Heart left ventricle (tissue), 16 donors: ENCODE measurements around the gene DENND1B. TPM values are rescaled to one million over a fixed set of nuclear protein-coding genes. Genes with fewer than 3 reads are reported as not detected.
A peak's percentile ranks its signal among the peaks of the same experiment; 100 is the strongest.

ENCODE experiments used
- ATAC-seq, 4 donors: fragments of 200-7000 bp; cut with Tn5 transposase; one replicate each; pipeline ENCODE4 v1.9.1; 2020 to 2022; ENCODE audit warnings: moderate library complexity in 4 of 4, mild to moderate bottlenecking in 3 of 4, moderate number of reproducible peaks in 1 of 4
- DNase-seq, 5 donors: peaks; one replicate each; pipeline ENCODE4 v3.0.0-alpha.2; 2020
- H3K27ac ChIP-seq, 12 donors: fragments of 200-600 bp; sonication (generic) in 4 of 12; one replicate each; pipeline versions ENCODE4 v1.5.0 to v1.8.0; 2016 to 2022; ENCODE audit warnings: mild to moderate bottlenecking in 2 of 12
- H3K27me3 ChIP-seq, 9 donors: fragments of 200-600 bp; sonication (generic) in 2 of 9; one replicate each; pipeline versions ENCODE4 v1.5.1 to v1.8.0; 2016 to 2022; ENCODE audit warnings: mild to moderate bottlenecking in 3 of 9
- H3K36me3 ChIP-seq, 9 donors: fragments of 200-600 bp; sonication (generic) in 2 of 9; one replicate each; pipeline versions ENCODE4 v1.5.0 to v1.8.0; 2018 to 2022; ENCODE audit warnings: mild to moderate bottlenecking in 2 of 9
- H3K4me1 ChIP-seq, 12 donors: fragments of 200-600 bp; sonication (generic) in 4 of 12; one replicate each; pipeline versions ENCODE4 v1.5.0 to v1.8.0; 2016 to 2022; ENCODE audit warnings: mild to moderate bottlenecking in 3 of 12
- H3K4me3 ChIP-seq, 12 donors: fragments of 200-600 bp; sonication (generic) in 4 of 12; one replicate each; pipeline versions ENCODE4 v1.5.0 to v1.8.0; 2017 to 2022; ENCODE audit warnings: mild to moderate bottlenecking in 9 of 12, moderate library complexity in 4 of 12
- H3K9me3 ChIP-seq, 12 donors: fragments of 200-600 bp; sonication (generic) in 4 of 12; one replicate each; pipeline versions ENCODE4 v1.5.0 to v1.8.0; 2016 to 2022; ENCODE audit warnings: mild to moderate bottlenecking in 1 of 12
- POLR2A ChIP-seq, 2 donors: fragments of 450-650 bp; IDR thresholded peaks; one replicate each; pipeline ENCODE4 v1.6.1; 2017; ENCODE audit warnings: antibody characterized with exemption in 2 of 2, mild to moderate bottlenecking in 2 of 2, moderate library complexity in 2 of 2
- WGBS, 4 donors: extraction: QIAGEN DNeasy Blood & Tissue Kit in 2 of 4; methylation state at CpG; one replicate each; pipeline versions ENCODE4 v1.1.5 to v1.1.7; 2013 to 2018; 5-methylcytosine and 5-hydroxymethylcytosine counted together
- intact Hi-C, 10 donors: fragments of 100-400 bp; cut with DNase I; formaldehyde crosslinking; loops; one replicate each; pipeline versions ENCODE4 v1.11.1 to v1.14.2; 2022
- polyA plus RNA-seq, 2 donors: library from polyadenylated mRNA; stranded (reverse); fragments of 200-250 nt; gene quantifications; one replicate each; pipeline ENCODE4 v1.2.3, GENCODE V29; 2013
- total RNA-seq, 9 donors: library from RNA; depleted of rRNA in 2 of 9; stranded (reverse); fragments of >200 nt in 2 of 9; fragmentation: NEBNext Ultra II Directional in 3 of 9; extraction: Animal tissue kit (Norgen Biotek cat#: 25700) in 3 of 9; gene quantifications; one replicate each; pipeline versions ENCODE4 v1.1.0 to v1.2.4, GENCODE V29; 2016 to 2023
- TF ChIP-seq, protein P1 (sequence below), 12 donors: fragments of 200-600 bp; sonication (generic) in 4 of 12; IDR thresholded peaks; one replicate each; pipeline versions ENCODE4 v1.5.0 to v1.8.0; 2018 to 2022; ENCODE audit warnings: antibody characterized with exemption in 12 of 12, mild to moderate bottlenecking in 5 of 12
- donor health status: ischemic (EF 13 %, LVEDD 7.1; RV severe dilation, severe dysfunction).
- donor health status: healthy with polysubstance abuse.
- donor health status: DM: no; HTN: yes; CAD: no.
- donor health status: DM: no; HTN: no; CAD: no.
- donor health status: ischemic (EF 25% LVEDD 6.9; RV normal size, moderate dysfunction).
- donor health status: ischemic (EF 25% LVEDD 5.7; RV mildly dilated, moderate dysfunction).
- donor health status: healthy.
- donor health status: DM: yes; HTN: yes; CAD: no.
- donor health status: ischemic (EF 35%, LVEDD 5.7; RV mildly dilated, moderate dysfunction).
- donor health status: nonischemic (EF 11% LVEDD 7.7; RV severe dilation, severe dysfunction).
- donor health status: DM: yes; HTN: yes; CAD: no.
- donor health status: PGD.
- donor health status: ischemic (EF 29% LVEDD 5.4; RV normal size, mild dysfunction).
- donor health status: nonischemic (EF 23%, LVEDD 6.1; RV moderate dilation, normal function).

Gene DENND1B
- total and polyA plus RNA-seq, 11 donors = 4.0 to 31.4 (median 21.0) TPM

- no peak for DNase-seq
- peaks cover 0 to 17% (median 5%) of the 10 kb centered on the region in 12 donors for H3K4me1 ChIP-seq
- TF ChIP-seq POLR2A (IDR thresholded peaks at IDR 0.05) = no peak
- TF ChIP-seq, protein P1, sequence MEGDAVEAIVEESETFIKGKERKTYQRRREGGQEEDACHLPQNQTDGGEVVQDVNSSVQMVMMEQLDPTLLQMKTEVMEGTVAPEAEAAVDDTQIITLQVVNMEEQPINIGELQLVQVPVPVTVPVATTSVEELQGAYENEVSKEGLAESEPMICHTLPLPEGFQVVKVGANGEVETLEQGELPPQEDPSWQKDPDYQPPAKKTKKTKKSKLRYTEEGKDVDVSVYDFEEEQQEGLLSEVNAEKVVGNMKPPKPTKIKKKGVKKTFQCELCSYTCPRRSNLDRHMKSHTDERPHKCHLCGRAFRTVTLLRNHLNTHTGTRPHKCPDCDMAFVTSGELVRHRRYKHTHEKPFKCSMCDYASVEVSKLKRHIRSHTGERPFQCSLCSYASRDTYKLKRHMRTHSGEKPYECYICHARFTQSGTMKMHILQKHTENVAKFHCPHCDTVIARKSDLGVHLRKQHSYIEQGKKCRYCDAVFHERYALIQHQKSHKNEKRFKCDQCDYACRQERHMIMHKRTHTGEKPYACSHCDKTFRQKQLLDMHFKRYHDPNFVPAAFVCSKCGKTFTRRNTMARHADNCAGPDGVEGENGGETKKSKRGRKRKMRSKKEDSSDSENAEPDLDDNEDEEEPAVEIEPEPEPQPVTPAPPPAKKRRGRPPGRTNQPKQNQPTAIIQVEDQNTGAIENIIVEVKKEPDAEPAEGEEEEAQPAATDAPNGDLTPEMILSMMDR (IDR thresholded peaks at IDR 0.05) = no peak
- no peak for ATAC-seq
- H3K36me3 ChIP-seq = peaks cover 0 to 4% (median 0%) of the 10 kb centered on the region in 9 donors
- H3K27ac ChIP-seq = no peak overlapping the region
- H3K4me3 ChIP-seq = peak overlapping the region in 1 of 12 donors; percentile 8
- intact Hi-C loops = no loop called here
- WGBS, 4 donors = 78 to 84% (median 80%) methylated on average over 1 of the region's 1 CpG
- H3K27me3 ChIP-seq = no peaks in the 10 kb centered on the region
- no peaks in the 10 kb centered on the region for H3K9me3 ChIP-seq
These were observed 218.0 kb downstream of the DENND1B start for GRCh38 chr1:197557302-197557701.

DNA sequence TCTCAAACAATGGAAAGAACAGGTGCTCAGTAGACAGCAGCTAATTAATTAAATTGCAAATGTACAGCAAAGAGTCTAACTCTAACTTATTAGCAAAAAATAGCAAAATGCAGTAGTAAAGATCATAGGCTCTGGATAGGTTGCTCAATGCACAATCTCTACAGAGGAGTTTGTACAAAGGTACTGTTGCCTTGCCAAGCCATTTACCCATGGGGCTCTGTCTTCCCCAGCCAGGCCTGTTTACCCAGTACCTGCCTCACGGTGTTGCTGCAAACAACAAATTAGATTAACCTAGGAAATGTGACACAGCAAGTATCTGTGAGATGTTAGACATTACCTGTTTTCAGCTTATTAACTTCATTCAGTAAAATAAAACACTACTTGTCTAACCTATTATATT is 222.0 kb downstream of the DENND1B start:
- TF ChIP-seq, protein P1 (IDR thresholded peaks at IDR 0.05) = no peak
- TF ChIP-seq POLR2A (IDR thresholded peaks at IDR 0.05) = no peak
- H3K4me1 ChIP-seq = peaks cover 0 to 6% (median 0%) of the 10 kb centered on the region in 12 donors
- DNase-seq (no peak), ATAC-seq (no peak)
- H3K36me3 ChIP-seq = peaks cover 0 to 4% (median 0%) of the 10 kb centered on the region in 9 donors
- no peaks in the 10 kb centered on the region for H3K9me3 ChIP-seq
- intact Hi-C loops = no loop called here
- no peak overlapping the region for H3K4me3 ChIP-seq
- 0 to 31% (median 0%) methylated on average over 1 of the region's 1 CpG for WGBS, 4 donors
- H3K27ac ChIP-seq = no peak overlapping the region
- H3K27me3 ChIP-seq = no peaks in the 10 kb centered on the region

- DNase-seq (no peak), ATAC-seq (no peak)
- H3K9me3 ChIP-seq = no peaks in the 10 kb centered on the region
- TF ChIP-seq, protein P1 (IDR thresholded peaks at IDR 0.05) = no peak
- TF ChIP-seq POLR2A (IDR thresholded peaks at IDR 0.05) = no peak
- H3K4me3 ChIP-seq = no peak overlapping the region
- WGBS, 4 donors = 88 to 98% (median 94%) methylated on average over 1 of the region's 1 CpG
- H3K27me3 ChIP-seq = no peaks in the 10 kb centered on the region
- intact Hi-C loops = no loop called here
- H3K4me1 ChIP-seq = no peaks in the 10 kb centered on the region
- peaks cover 0 to 15% (median 0%) of the 10 kb centered on the region in 9 donors for H3K36me3 ChIP-seq
- no peak overlapping the region for H3K27ac ChIP-seq
These were observed 228.3 kb downstream of the DENND1B start for GRCh38 chr1:197546989-197547388.

DNA sequence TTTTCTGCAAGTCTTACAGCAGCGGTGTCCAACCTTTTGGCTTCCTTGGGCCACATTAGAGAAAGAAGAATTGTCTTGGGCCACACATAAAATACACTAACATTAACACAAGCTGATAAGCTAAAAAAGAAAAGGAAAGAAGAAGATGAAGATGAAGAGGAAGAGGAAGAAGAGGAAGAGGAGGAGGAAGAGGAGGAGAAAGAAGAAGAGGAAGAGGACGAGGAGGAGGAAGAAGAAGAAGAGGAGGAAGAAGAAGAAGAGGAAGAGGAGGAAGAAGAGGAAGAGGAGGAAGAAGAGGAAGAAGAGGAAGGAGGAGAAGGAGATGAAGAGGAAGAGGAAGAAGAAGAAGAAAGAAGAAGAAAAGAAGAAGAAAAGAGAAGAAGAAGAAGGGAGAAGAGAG is 230.7 kb downstream of the DENND1B start:
- DNase-seq = no peak
- H3K4me3 ChIP-seq = no peak overlapping the region
- no peak for ATAC-seq
- no peak overlapping the region for H3K27ac ChIP-seq
- H3K27me3 ChIP-seq = no peaks in the 10 kb centered on the region
- intact Hi-C loops = no loop called here
- H3K9me3 ChIP-seq = no peaks in the 10 kb centered on the region
- no peaks in the 10 kb centered on the region for H3K4me1 ChIP-seq
- TF ChIP-seq POLR2A (IDR thresholded peaks at IDR 0.05) = no peak
- TF ChIP-seq, protein P1 (IDR thresholded peaks at IDR 0.05) = no peak
- peaks cover 0 to 21% (median under 1%) of the 10 kb centered on the region in 9 donors for H3K36me3 ChIP-seq
- 86 to 95% (median 90%) methylated on average over 2 of the region's 2 CpGs for whole genome bisulfite sequencing, 4 donors
